Hepatocyte (in vitro differentiated cells): ENCODE measurements around the gene SLC26A3. TPM values are rescaled to one million over a fixed set of nuclear protein-coding genes. Genes with fewer than 3 reads are reported as not detected.

Experiments used
- DNase-seq: peaks from one replicate; pipeline ENCODE4 v3.0.0-alpha.2; 2016; ENCODE audit warnings: low spot score
- H2AFZ ChIP-seq: fragments of 200-600 bp; sonication (generic); 2 replicates; pipeline ENCODE4 v1.6.0; 2016; ENCODE audit warnings: antibody characterized with exemption, mild to moderate bottlenecking
- H3K27ac ChIP-seq: fragments of 200-600 bp; sonication (generic); 2 replicates; pipeline ENCODE4 v1.5.1; 2016; ENCODE audit warnings: mild to moderate bottlenecking
- H3K27me3 ChIP-seq: fragments of 200-600 bp; sonication (generic); 2 replicates; pipeline ENCODE4 v1.6.1; 2016
- H3K36me3 ChIP-seq: fragments of 200-600 bp; sonication (generic); replicated peaks from 2 replicates; pipeline ENCODE4 v1.5.1; 2016; ENCODE audit warnings: low read depth; ENCODE audit not compliant: insufficient read depth
- H3K4me1 ChIP-seq: fragments of 200-600 bp; sonication (generic); 2 replicates; pipeline ENCODE4 v1.5.1; 2016; ENCODE audit warnings: mild to moderate bottlenecking, moderate library complexity; ENCODE audit not compliant: insufficient read depth
- H3K4me2 ChIP-seq: fragments of 200-600 bp; sonication (generic); 2 replicates; pipeline ENCODE4 v1.6.0; 2016
- H3K4me3 ChIP-seq: fragments of 200-600 bp; sonication (generic); 2 replicates; pipeline ENCODE4 v1.5.1; 2016; ENCODE audit warnings: mild to moderate bottlenecking
- H3K79me2 ChIP-seq: fragments of 200-600 bp; sonication (generic); 2 replicates; pipeline ENCODE4 v1.6.0; 2017; ENCODE audit warnings: mild to moderate bottlenecking
- H3K9me2 ChIP-seq: fragments of 200-600 bp; sonication (generic); replicated peaks from 2 replicates; pipeline ENCODE4 v1.6.0; 2017; ENCODE audit warnings: mild to moderate bottlenecking; ENCODE audit not compliant: insufficient read depth
- H3K9me3 ChIP-seq: fragments of 200-600 bp; sonication (generic); 2 replicates; pipeline ENCODE4 v1.5.1; 2016; ENCODE audit warnings: low read depth, mild to moderate bottlenecking
- H4K20me1 ChIP-seq: fragments of 200-600 bp; sonication (generic); 2 replicates; pipeline ENCODE4 v1.6.0; 2016; ENCODE audit warnings: mild to moderate bottlenecking; ENCODE audit not compliant: insufficient read depth, poor library complexity, severe bottlenecking
- CTCF ChIP-seq: fragments of 200-600 bp; sonication (generic); IDR thresholded peaks from 2 replicates; pipeline ENCODE4 v1.5.1; 2016; ENCODE audit warnings: antibody characterized with exemption, mild to moderate bottlenecking; ENCODE audit not compliant: poor library complexity
- EZH2 ChIP-seq: fragments of 200-600 bp; sonication (generic); IDR thresholded peaks from 2 replicates; pipeline ENCODE4 v1.6.1; 2016; ENCODE audit warnings: antibody characterized with exemption, mild to moderate bottlenecking, borderline replicate concordance
- EZH2phosphoT487 ChIP-seq: fragments of 200-600 bp; sonication (generic); IDR thresholded peaks from one replicate; pipeline ENCODE4 v1.6.1; 2018; ENCODE audit warnings: antibody characterized with exemption, mild to moderate bottlenecking, low read depth, moderate library complexity; ENCODE audit not compliant: unreplicated experiment, severe bottlenecking
- WGBS: methylation state at CpG from one replicate; pipeline ENCODE4 v1.1.6; 2016; ENCODE audit warnings: low lambda C conversion rate; ENCODE audit errors: missing lambda C conversion rate; 5-methylcytosine and 5-hydroxymethylcytosine counted together
- polyA plus RNA-seq: library from polyadenylated mRNA; unstranded; fragments of >200 nt; fragmentation: Nextera tagmentation; extraction: Ambion mirVana; gene quantifications from 2 replicates; pipeline ENCODE4 v1.2.1, GENCODE V29; 2016
- total RNA-seq: library from RNA; depleted of rRNA; stranded (reverse); fragments of >200 nt; gene quantifications from 2 replicates; pipeline ENCODE4 v1.2.3, GENCODE V29; 2014

The SLC26A3 gene
- total and polyA plus RNA-seq, 2 experiments from 2014 or later, result 8.1 to 18.1 TPM

- DNase-seq, result no peak
- Histone ChIP-seq H3K27ac (no peak overlapping the region), H3K9me2 (no peaks in the 10 kb centered on the region), H3K79me2 (no peaks in the 10 kb centered on the region), H3K4me1 (no peaks in the 10 kb centered on the region), H3K4me2 (no peak overlapping the region), H4K20me1 (no peaks in the 10 kb centered on the region), H3K9me3 (no peaks in the 10 kb centered on the region), H3K4me3 (no peak overlapping the region), H3K27me3 (peaks cover 4% of the 10 kb centered on the region), H3K36me3 (no peaks in the 10 kb centered on the region), H2AFZ (no peak overlapping the region)
- 88% methylated on average over 1 of the region's 1 CpG for WGBS
- TF ChIP-seq EZH2, result no peak
- no peak for TF ChIP-seq CTCF
- no peak for TF ChIP-seq EZH2phosphoT487
Measured at GRCh38 chr7:107824858-107825257, 21.8 kb upstream of the SLC26A3 start.

GRCh38 chr7:107818622-107819021 is 15.6 kb upstream of the SLC26A3 start:
- DNase-seq, result no peak
- Histone ChIP-seq H3K36me3 (no peaks in the 10 kb centered on the region), H3K4me1 (no peaks in the 10 kb centered on the region), H3K27me3 (peaks cover 4% of the 10 kb centered on the region), H3K27ac (no peak overlapping the region), H3K9me2 (no peaks in the 10 kb centered on the region), H3K9me3 (no peaks in the 10 kb centered on the region), H4K20me1 (no peaks in the 10 kb centered on the region), H3K4me3 (no peak overlapping the region), H3K79me2 (no peaks in the 10 kb centered on the region), H3K4me2 (no peak overlapping the region), H2AFZ (no peak overlapping the region)
- TF ChIP-seq EZH2 (no peak), CTCF (no peak), EZH2phosphoT487 (no peak)
- 77% methylated on average over 2 of the region's 2 CpGs for WGBS

- Histone ChIP-seq H3K4me3 (no peak overlapping the region), H3K79me2 (no peaks in the 10 kb centered on the region), H3K27me3 (peaks cover 4% of the 10 kb centered on the region), H3K36me3 (no peaks in the 10 kb centered on the region), H3K9me2 (no peaks in the 10 kb centered on the region), H3K4me2 (no peak overlapping the region), H4K20me1 (no peaks in the 10 kb centered on the region), H3K27ac (peak overlapping the region; percentile 34), H3K9me3 (no peaks in the 10 kb centered on the region), H3K4me1 (no peaks in the 10 kb centered on the region), H2AFZ (no peak overlapping the region)
- 81% methylated on average over 6 of the region's 6 CpGs for WGBS
- TF ChIP-seq EZH2, result no peak
- no peak for TF ChIP-seq EZH2phosphoT487
- TF ChIP-seq CTCF, result no peak
- DNase-seq, result no peak
Measured at GRCh38 chr7:107816011-107816566, 13.1 kb upstream of the SLC26A3 start.
